ENCODE data around the gene JARID2.
"Not testable (repeated sequence)": the region's sequence is repeated elsewhere in the genome, so short reads cannot be mapped to it uniquely, and the experiment has no call there.

JARID2 gene

GRCh38 chr6:15265787-15266186, 19.9 kb downstream of the JARID2 start:
- no peak for DNase-seq

GRCh38 chr6:15266423-15266996, 20.6 kb downstream of the JARID2 start:
- no peak for DNase-seq

DNA sequence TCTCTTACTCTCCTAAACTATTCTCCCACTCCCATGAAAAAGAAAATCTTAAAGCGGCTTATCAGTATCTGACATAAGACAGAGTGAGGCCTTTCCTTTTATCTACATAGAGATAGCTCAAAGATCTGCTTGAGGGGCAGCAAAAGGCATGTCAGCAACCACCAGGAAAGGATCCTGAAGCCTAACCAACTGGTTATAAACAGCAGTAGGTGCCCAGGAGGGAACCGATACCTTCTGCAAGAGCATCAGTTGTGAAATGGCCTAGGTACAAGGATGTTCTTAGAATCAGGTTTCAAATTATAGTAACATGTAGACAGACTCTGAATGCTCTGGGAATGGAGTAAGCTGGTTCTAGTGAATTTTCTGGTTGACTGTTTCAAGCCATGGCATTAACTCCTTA, 21.4 kb downstream of the JARID2 start:
- DNase-seq, result no peak

DNA sequence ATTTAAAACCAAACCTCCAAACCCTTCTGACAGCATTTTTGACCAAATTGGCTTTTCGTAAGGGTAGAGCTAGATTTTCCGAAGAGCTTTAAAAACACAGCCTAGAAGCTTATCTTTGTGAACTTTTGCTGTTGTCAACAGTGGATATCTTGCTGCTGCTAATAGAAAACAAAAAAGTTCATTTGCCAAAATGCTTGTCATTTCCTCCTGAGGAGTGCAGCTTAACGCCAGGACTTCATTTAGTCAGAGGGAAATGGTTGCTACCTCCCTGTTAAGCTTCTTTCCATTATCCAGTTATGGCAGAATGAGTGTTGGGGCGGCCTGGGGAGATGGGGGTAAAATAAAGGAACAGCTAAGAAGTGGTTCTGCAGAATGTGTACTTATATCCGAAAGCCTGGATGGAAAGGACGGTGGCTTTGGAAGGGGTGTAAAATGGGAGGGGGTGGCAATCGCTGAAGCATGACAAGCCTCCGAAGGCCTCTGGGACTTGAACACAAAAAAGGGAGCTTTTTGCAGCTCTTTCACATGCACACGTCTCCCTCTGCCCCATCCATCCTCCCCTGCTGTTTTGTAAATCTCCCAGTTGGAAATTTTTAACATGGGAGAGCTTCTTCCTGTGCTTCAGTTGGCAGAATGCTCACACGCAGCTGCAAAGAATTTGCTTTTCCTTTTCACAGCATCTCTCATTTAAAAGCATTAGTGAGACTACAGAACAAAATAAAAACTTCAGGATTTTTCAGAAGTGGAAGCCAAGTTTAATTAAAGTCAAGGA, 22.5 kb downstream of the JARID2 start:
- no peak for DNase-seq

- no peak for DNase-seq
Measured at GRCh38 chr6:15269011-15269410, 23.1 kb downstream of the JARID2 start.

GRCh38 chr6:15269619-15270018, 23.8 kb downstream of the JARID2 start:
- DNase-seq, result no peak

DNA sequence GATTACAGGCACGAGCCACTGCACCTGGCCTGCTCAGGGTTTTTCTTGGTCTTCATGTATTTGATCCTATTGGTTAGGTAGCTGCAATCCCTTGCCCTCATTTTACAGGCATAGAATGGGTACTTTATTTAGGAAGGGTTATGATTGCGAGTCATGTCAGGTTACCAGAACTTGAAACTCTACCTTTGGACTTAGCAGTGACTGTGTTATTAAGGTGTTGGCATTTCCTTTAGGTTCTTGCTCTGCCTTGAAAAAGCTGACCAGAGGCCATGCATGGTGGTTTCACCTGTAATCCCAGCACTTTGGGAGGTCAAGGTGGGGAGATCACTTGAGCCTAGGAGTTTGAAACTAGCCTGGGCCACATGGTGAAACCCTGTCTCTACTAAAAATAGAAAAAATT, 24.5 kb downstream of the JARID2 start:
- DNase-seq, result no peak

- DNase-seq, result no peak
Measured at GRCh38 chr6:15272562-15272961, 26.7 kb downstream of the JARID2 start.

DNA sequence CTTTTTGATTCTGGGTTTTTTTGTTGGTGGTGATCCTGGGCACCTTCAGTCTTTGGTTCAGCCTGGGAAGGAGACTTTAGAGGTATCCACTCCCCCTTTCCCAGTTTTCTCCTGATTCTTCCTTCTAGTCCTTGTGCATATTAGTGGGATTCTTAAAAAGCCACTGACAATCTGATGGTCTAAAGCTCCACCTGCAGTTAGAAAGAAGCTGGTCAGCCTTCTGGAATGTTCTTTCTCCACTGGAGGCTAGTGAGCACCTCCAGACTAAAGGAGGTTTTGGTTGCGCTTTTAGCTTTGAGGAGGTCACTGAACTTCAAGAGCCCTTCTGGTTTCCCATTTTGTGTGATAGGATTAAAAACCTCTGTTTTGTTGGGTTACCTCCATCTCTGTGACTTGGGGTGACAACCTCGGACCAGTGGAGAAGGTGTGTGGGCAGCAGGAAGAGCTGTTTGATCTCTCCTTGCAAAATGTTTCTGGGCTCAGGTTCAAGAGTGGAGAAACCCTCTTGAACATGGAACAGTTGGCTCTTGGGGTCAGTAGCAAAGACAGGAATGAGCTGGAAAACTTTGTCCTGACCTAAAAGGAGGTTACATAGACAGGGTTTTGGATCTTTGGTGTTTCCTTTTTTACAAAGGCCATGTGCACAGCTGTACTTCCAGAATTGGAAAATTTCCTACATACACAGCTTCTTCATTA, 29.0 kb downstream of the JARID2 start:
- no peak for DNase-seq

GRCh38 chr6:15276036-15276985, 30.4 kb downstream of the JARID2 start:
- DNase-seq, result no peak

DNA sequence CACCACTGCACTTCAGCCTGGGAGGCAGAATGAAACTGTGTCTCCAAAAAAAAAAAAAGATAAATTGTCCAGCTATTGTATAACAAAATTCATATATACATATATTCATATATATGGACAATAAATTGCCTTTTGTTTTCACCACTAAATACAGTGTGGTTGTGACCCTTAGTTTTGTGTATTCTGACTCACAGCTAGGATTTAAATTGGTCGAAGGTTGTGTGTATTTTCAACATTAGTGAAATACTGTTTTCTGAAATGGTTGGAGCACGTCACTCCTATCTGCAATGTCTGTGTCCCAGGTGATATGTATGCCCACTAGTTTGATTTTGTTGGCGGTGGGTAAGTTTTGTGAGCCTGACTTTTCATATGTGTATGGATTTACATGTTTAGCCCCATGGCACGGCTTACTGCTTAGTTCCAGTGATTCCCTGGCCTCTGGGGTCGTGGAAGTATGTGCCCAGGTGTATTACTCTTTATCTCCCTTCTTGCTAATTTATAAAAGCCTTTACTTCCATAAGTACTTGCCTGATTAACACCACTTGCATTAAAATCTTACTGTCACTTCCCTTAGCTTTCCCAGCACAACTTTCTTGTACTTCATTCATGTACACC, 33.3 kb downstream of the JARID2 start:
- DNase-seq, result no peak

- no peak for DNase-seq
Measured at GRCh38 chr6:15280028-15280427, 34.2 kb downstream of the JARID2 start.

DNA sequence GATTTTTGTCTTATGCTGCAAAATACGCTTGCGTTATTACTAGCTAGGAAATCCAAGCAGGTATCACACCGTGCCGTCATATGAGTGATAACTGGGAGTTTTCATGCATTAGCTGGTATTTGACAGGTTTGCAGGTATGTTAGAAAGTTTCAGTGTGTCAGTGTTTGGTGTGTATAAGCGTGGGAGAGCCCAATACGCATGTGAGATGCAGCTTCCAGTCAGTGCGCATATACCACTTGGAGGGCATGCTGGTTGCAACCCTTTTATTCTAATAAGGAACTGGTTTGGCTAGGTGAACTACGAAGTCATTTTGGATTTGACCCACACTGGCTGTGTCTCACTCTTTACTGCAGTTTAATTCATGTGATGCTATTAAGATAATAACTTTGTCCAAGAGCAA, 35.1 kb downstream of the JARID2 start:
- no peak for DNase-seq

DNA sequence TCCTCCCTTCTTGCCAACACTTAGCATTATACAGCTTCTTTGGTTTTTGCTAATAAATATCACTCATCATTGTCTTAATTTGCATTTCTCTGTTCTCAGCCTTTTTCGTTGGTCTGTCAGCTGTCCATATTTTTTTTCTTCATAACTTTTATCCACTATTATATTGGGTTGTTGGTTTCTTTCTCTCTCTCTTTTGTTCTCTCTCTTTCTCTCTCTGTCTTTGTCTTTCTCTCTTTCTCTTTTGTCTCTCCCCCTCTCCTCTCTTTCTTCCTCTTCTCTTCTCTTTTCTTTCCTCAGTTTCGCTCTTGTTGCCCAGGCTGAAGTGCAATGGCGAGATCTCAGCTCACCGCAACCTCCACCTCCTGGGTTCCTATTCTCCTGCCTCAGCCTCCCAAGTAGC, 36.5 kb downstream of the JARID2 start:
- DNase-seq, result no peak

- DNase-seq, result no peak
Measured at GRCh38 chr6:15283986-15284361, 38.1 kb downstream of the JARID2 start.

- no peak for DNase-seq
Measured at GRCh38 chr6:15284743-15285142, 38.9 kb downstream of the JARID2 start.

DNA sequence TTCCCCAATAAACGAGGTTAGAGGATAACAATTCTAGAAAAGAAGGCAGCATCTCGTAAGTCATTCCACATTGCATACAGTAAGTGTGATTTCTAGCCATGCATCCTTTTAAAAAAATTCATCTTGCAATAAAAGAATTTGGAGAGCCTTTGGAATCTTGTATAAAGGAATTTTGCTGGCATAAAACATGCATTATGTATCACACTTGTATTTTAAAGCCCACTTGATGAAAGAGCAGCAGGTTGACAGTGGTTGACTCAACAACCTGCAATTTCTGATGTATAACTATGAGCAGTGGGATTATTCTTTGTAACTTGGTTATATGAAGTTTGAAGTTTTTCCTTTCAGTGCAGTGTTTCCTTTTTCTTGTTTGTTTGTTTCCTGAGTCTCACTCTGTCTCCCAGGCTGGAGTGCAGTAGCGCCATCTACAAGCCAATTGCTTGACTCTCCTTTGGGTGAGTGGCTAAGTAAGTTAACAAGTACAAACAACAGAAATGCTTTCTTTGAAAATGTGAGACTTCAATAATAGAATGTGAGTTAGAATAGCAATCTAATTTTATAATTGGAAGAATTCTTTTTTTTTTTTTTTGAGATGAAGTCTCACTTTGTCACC, 39.9 kb downstream of the JARID2 start:
- no peak for DNase-seq

GRCh38 chr6:15287670-15288375, 42.0 kb downstream of the JARID2 start:
- no peak for DNase-seq

DNA sequence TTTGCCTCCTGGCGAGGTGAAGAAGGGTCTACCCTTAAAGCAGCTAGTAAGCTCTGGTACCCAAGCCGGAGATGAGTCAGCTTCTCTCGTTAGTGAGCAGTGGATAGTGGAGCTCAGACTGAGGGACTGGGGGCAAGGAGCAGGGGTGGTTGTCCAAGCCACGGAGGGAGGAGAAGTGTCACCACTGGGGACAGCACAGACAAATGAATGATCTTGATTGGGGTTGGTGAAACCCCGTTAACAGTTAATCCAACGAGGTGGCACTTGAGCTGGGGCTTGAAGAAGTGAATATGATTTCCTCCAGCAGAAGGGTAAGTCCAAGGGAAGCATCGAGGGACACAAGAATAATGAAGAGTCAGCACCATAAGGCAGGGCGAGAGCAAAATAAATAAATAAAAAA, 43.0 kb downstream of the JARID2 start:
- no peak for DNase-seq

DNA sequence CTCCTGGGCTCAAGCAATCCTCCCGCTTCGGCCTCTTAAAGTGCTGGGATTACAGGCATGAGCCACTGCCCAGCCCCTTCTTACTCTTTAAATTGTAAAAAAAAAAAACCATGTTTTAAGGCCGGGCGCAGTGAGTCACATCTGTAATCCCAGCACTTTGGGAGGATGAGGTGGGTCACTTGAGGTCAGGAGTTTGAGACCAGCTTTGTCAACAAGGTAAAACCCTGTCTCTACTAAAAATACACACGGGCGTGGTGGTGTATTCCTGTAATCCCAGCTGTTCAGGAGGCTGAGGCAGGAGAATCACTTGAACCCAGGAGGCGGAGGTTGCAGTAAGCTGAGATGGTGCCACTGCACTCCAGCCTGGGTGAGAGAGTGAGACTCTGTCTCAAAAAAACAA, 43.6 kb downstream of the JARID2 start:
- not testable (repeated sequence) for DNase-seq

DNA sequence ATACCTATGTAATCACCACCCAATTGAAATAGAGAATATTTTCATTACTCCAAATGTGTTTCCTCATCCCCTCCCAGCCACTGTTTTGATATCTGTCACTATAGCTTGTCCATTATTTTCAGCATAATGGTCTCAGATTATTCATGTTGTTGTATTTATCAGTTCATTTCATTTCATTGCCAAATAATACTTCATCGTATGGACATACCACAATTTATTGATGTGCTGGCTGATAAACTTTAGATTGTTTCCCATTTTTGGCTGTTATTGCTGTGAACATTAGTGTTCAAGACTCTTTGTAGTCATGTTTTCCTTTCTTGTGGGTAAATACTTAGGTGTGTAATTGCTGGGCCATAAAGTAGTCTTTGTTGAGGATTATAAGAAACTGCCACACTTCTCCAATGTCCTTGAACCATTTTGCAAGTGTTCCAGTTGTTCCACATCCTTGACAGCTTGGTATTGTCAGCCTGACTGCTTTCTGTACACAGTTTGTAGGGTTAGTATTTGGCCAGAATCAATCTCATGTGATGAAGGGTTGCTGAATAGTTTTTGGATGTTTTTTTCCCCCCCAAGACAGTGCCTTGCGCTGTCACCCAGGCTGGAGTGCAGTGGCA, 44.3 kb downstream of the JARID2 start:
- no peak for DNase-seq

All from amniotic stem cell (primary cell).